ENCODE results near the gene MAP3K5. TPM values are rescaled to one million over a fixed set of nuclear protein-coding genes. Genes with fewer than 3 reads are reported as not detected.

MAP3K5 gene
- 1 to 10 TPM; 6.7 to 7.3 TPM for total RNA-seq

GRCh38 chr6:136792410-136793262, at the start of gene MAP3K5:
TSS of gene MAP3K5 (minus strand) at chr6:136792477. CDS start at chr6:136792157, 320 bp downstream.
- POLR2A ChIA-PET: interaction anchor here (0.7 to 1.6 kb wide), 9 partner anchors 21 to 504 kb away, joined by 3 to 13 read pairs (median 4); partner anchors contain the start of genes BCLAF1 and PEX7

GRCh38 chr6:136840276-136841001, 48.2 kb upstream of the MAP3K5 start:
- Mint-ChIP-seq H3K27me3 (no peaks in the 10 kb centered on the region), H3K4me1 (no peaks in the 10 kb centered on the region), H3K9me3 (ENCODE audit: low read depth) (no peaks in the 10 kb centered on the region), H3K27ac (no peak overlapping the region), H3K36me3 (ENCODE audit: low read depth) (peaks cover 3% of the 10 kb centered on the region), H3K4me3 (no peak overlapping the region)
- ATAC-seq (no peak), DNase-seq (no peak)
- POLR2A ChIA-PET: no interaction called here
- intact Hi-C loops (cut with DNase I, micrococcal nuclease): loop anchor here in 1 of 2 experiments (10.0 kb wide), 1 partner anchor 84 kb away; the partner anchor contains the start of gene SLC35D3
- CTCF ChIA-PET: interaction anchor here (0.9 kb wide), 1 partner anchor 11 kb away, joined by 3 read pairs; no protein-coding TSS in a partner anchor

More at GRCh38 chr6:136792410-136793262, at the start of gene MAP3K5:
- H3K27me3 Mint-ChIP-seq: no peaks in the 10 kb centered on the region
- DNase-seq: peak; percentile 97
- peak within 1 kb of the TSS; percentile 90 for H3K4me3 Mint-ChIP-seq
- CTCF ChIA-PET: interaction anchor here (0.6 to 10.4 kb wide), 55 partner anchors 9 to 1011 kb away, joined by 3 to 263 read pairs (median 6); partner anchors contain the start of genes BCLAF1 and PEX7
- peaks cover 35% of the 10 kb centered on the region for H3K4me1 Mint-ChIP-seq
- peak within 1 kb of the TSS; percentile 93 for H3K27ac Mint-ChIP-seq
- H3K36me3 Mint-ChIP-seq (ENCODE audit: low read depth): peaks cover 3% of the 10 kb centered on the region
- intact Hi-C loops (cut with DNase I, micrococcal nuclease): loop anchor here (1.0 to 2.0 kb wide), 12 partner anchors 30 to 504 kb away; partner anchors contain the start of genes BCLAF1 (in 2 of the 2), PEX7 (in 2 of the 2), MAP7 (in 1 of the 2) and SLC35D3 (in 1 of the 2)
- no peaks in the 10 kb centered on the region for H3K9me3 Mint-ChIP-seq (ENCODE audit: low read depth)
- peak; percentile 79 for ATAC-seq

- Mint-ChIP-seq H3K4me1 (peaks cover 2% of the 10 kb centered on the region), H3K36me3 (ENCODE audit: low read depth) (peaks cover 56% of the 10 kb centered on the region), H3K27me3 (no peaks in the 10 kb centered on the region), H3K9me3 (ENCODE audit: low read depth) (peaks cover 16% of the 10 kb centered on the region), H3K4me3 (no peak overlapping the region), H3K27ac (no peak overlapping the region)
- ChIA-PET CTCF (interaction anchor here (0.5 kb wide), 1 partner anchor 849 kb away, joined by 3 read pairs; no protein-coding TSS in a partner anchor), POLR2A (no interaction called here)
- no peak for DNase-seq
- no peak for ATAC-seq
- intact Hi-C loops (cut with DNase I, micrococcal nuclease): no loop called here
Observed at GRCh38 chr6:136831873-136832562, 39.7 kb upstream of the MAP3K5 start.

- POLR2A ChIA-PET: interaction anchor here (0.6 kb wide), 1 partner anchor 27 kb away, joined by 6 read pairs; no protein-coding TSS in a partner anchor
- peaks cover 52% of the 10 kb centered on the region for H3K36me3 Mint-ChIP-seq (ENCODE audit: low read depth)
Observed at GRCh38 chr6:136826216-136826615, 33.9 kb upstream of the MAP3K5 start.

GRCh38 chr6:136823128-136823660, 30.9 kb upstream of the MAP3K5 start:
- POLR2A ChIA-PET: interaction anchor here (0.6 to 1.4 kb wide), 2 partner anchors 31 to 68 kb away, joined by 3 to 4 read pairs; partner anchors contain the start of gene MAP3K5
- Mint-ChIP-seq H3K9me3 (ENCODE audit: low read depth) (no peaks in the 10 kb centered on the region), H3K27ac (peak overlapping the region; percentile 94), H3K4me3 (peak overlapping the region; percentile 82), H3K27me3 (no peaks in the 10 kb centered on the region), H3K4me1 (peaks cover 24% of the 10 kb centered on the region), H3K36me3 (ENCODE audit: low read depth) (peaks cover 28% of the 10 kb centered on the region)
- no peak for ATAC-seq
- CTCF ChIA-PET: interaction anchor here (1.0 to 3.0 kb wide), 8 partner anchors 15 to 229 kb away, joined by 3 to 22 read pairs (median 4); partner anchors contain the start of gene MAP3K5
- no peak for DNase-seq
- intact Hi-C loops (cut with DNase I, micrococcal nuclease): loop anchor here in 1 of 2 experiments (2.0 kb wide), 1 partner anchor 1950 kb away; the partner anchor contains the start of gene CCDC28A

More at GRCh38 chr6:136826216-136826615, 33.9 kb upstream of the MAP3K5 start:
- CTCF ChIA-PET: interaction anchor here (0.5 kb wide), 1 partner anchor 653 kb away, joined by 3 read pairs; no protein-coding TSS in a partner anchor
- ATAC-seq (no peak), DNase-seq (no peak)
- intact Hi-C loops (cut with DNase I, micrococcal nuclease): no loop called here
- peaks cover 3% of the 10 kb centered on the region for H3K9me3 Mint-ChIP-seq (ENCODE audit: low read depth)
- no peak overlapping the region for H3K27ac Mint-ChIP-seq
- peaks cover 26% of the 10 kb centered on the region for H3K4me1 Mint-ChIP-seq
- no peak overlapping the region for H3K4me3 Mint-ChIP-seq
- H3K27me3 Mint-ChIP-seq: no peaks in the 10 kb centered on the region

GRCh38 chr6:136822376-136823127, 30.3 kb upstream of the MAP3K5 start, which contains the start of gene PEX7:
TSS of gene PEX7 (plus strand) at chr6:136822592. CDS start at chr6:136822666, 74 bp downstream.
- CTCF ChIA-PET: interaction anchor here (1.0 to 3.0 kb wide), 8 partner anchors 15 to 229 kb away, joined by 3 to 22 read pairs (median 4); partner anchors contain the start of gene MAP3K5
- H3K27ac Mint-ChIP-seq: peak within 1 kb of the TSS; percentile 94
- intact Hi-C loops (cut with DNase I, micrococcal nuclease): loop anchor here (1.0 to 2.0 kb wide), 10 partner anchors 30 to 1950 kb away; partner anchors contain the start of genes MAP3K5 (in 2 of the 2), CCDC28A (in 1 of the 2), IFNGR1 (in 1 of the 2) and MTFR2 (in 1 of the 2)
- no peaks in the 10 kb centered on the region for H3K27me3 Mint-ChIP-seq
- POLR2A ChIA-PET: interaction anchor here (0.6 to 1.4 kb wide), 2 partner anchors 30 to 67 kb away, joined by 3 to 4 read pairs; partner anchors contain the start of gene MAP3K5
- peak within 1 kb of the TSS; percentile 82 for H3K4me3 Mint-ChIP-seq
- H3K9me3 Mint-ChIP-seq (ENCODE audit: low read depth): no peaks in the 10 kb centered on the region
- DNase-seq: peak; percentile 94
- peaks cover 24% of the 10 kb centered on the region for H3K4me1 Mint-ChIP-seq
- ATAC-seq: peak; percentile 95
- H3K36me3 Mint-ChIP-seq (ENCODE audit: low read depth): peaks cover 27% of the 10 kb centered on the region

- Mint-ChIP-seq H3K27ac (peak overlapping the region; percentile 91), H3K36me3 (ENCODE audit: low read depth) (peaks cover 23% of the 10 kb centered on the region), H3K4me1 (peaks cover 24% of the 10 kb centered on the region), H3K4me3 (peak overlapping the region; percentile 82), H3K9me3 (ENCODE audit: low read depth) (no peaks in the 10 kb centered on the region), H3K27me3 (peaks cover 2% of the 10 kb centered on the region)
- peak; percentile 2 for ATAC-seq
- CTCF ChIA-PET: interaction anchor here (0.5 to 3.0 kb wide), 7 partner anchors 16 to 413 kb away, joined by 3 to 22 read pairs (median 3); partner anchors contain the start of gene MAP3K5
- POLR2A ChIA-PET: interaction anchor here (1.4 kb wide), 1 partner anchor 30 kb away, joined by 4 read pairs; the partner anchor contains the start of gene MAP3K5
- intact Hi-C loops (cut with DNase I, micrococcal nuclease): loop anchor here (1.0 to 2.0 kb wide), 10 partner anchors 30 to 1951 kb away; partner anchors contain the start of genes MAP3K5 (in 2 of the 2), CCDC28A (in 1 of the 2), IFNGR1 (in 1 of the 2) and MTFR2 (in 1 of the 2)
- DNase-seq: peak; percentile 52
Observed at GRCh38 chr6:136822046-136822375, 29.7 kb upstream of the MAP3K5 start.

GRCh38 chr6:136820561-136820960, 28.3 kb upstream of the MAP3K5 start:
- H3K4me3 Mint-ChIP-seq: no peak overlapping the region
- ATAC-seq (no peak), DNase-seq (no peak)
- H3K36me3 Mint-ChIP-seq (ENCODE audit: low read depth): peaks cover 13% of the 10 kb centered on the region
- H3K9me3 Mint-ChIP-seq (ENCODE audit: low read depth): no peaks in the 10 kb centered on the region
- POLR2A ChIA-PET: no interaction called here
- peaks cover 22% of the 10 kb centered on the region for H3K4me1 Mint-ChIP-seq
- H3K27me3 Mint-ChIP-seq: peaks cover 6% of the 10 kb centered on the region
- H3K27ac Mint-ChIP-seq: no peak overlapping the region
- CTCF ChIA-PET: interaction anchor here (1.0 kb wide), 1 partner anchor 176 kb away, joined by 6 read pairs; no protein-coding TSS in a partner anchor
- intact Hi-C loops (cut with DNase I, micrococcal nuclease): no loop called here

GRCh38 chr6:136816656-136817055, 24.4 kb upstream of the MAP3K5 start:
- no peak for DNase-seq
- Mint-ChIP-seq H3K4me3 (no peak overlapping the region), H3K9me3 (ENCODE audit: low read depth) (no peaks in the 10 kb centered on the region), H3K4me1 (peaks cover 4% of the 10 kb centered on the region), H3K27me3 (peaks cover 6% of the 10 kb centered on the region), H3K36me3 (ENCODE audit: low read depth) (peaks cover 1% of the 10 kb centered on the region), H3K27ac (no peak overlapping the region)
- no peak for ATAC-seq
- intact Hi-C loops (cut with DNase I, micrococcal nuclease): no loop called here
- POLR2A ChIA-PET: no interaction called here
- CTCF ChIA-PET: interaction anchor here (0.6 to 1.2 kb wide), 3 partner anchors 116 to 191 kb away, joined by 3 read pairs; no protein-coding TSS in a partner anchor

All from activated CD4-positive, alpha-beta T cell treated with anti-CD3 and anti-CD28 coated beads for 36 hours (primary cell).